ENCODE measurements around the gene PIP5K1A. TPM values are rescaled to one million over a fixed set of nuclear protein-coding genes. Genes with fewer than 3 reads are reported as not detected.

PIP5K1A gene
- total and polyA plus RNA-seq, 2 of the 8 experiments (the other 6 are each of a cell fraction or from before 2014, with no cell fraction given) = 87.5 to 105 TPM

DNA sequence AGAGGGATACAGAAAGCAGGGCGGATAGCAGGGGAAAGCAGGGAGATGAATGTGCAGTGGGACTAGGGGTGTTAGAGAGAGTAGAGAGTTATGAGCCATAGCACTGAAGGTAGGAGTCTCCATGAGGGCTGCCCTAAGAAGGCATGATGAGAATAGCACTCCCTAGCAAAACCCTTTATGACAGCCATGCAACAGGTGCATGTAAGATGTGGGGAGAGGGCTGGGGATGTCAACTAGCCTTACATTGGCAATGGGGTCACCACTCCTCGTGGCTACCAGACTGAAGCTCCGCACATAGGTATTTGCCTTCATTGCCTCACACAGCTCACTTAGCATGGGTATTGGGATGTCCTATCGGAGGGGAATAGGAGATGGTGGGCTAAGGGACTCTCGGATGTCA is 27.2 kb upstream of the PIP5K1A start:
- no peaks in the 10 kb centered on the region for H3K9me3 ChIP-seq (ENCODE audit: insufficient read depth in 2 of 2, low read depth in 1 of 2, low read length in 1 of 2)
- H2AFZ ChIP-seq (ENCODE audit: low read length) = no peak overlapping the region
- TF ChIP-seq GABPA (IDR thresholded peaks at IDR 0.05; ENCODE audit: borderline replicate concordance, insufficient read depth, low read length) (no peak), POLR2AphosphoS5 (IDR thresholded peaks at IDR 0.05; ENCODE audit: low read depth, low read length) (no peak)
- H3K36me3 ChIP-seq (ENCODE audit: control insufficient read depth in 2 of 4, insufficient read depth in 4 of 4, low read length in 3 of 4) = peaks cover 0 to 22% (median 5%) of the 10 kb centered on the region in 4 experiments; a peak in 4 of 8 replicates
- H3K79me1 ChIP-seq (ENCODE audit: low read depth, low read length) = 0 out of 2 replicates have a peak, but pooled peaks cover 3% of the 10 kb centered on the region
- H3K79me2 ChIP-seq (ENCODE audit: control insufficient read depth in 1 of 2, insufficient read depth in 2 of 2, low read length in 2 of 2) = peaks cover 0 to 11% of the 10 kb centered on the region in 2 experiments; a peak in 2 of 4 replicates
- H3K4me3 ChIP-seq (ENCODE audit: extremely low read depth in 1 of 4, insufficient read depth in 2 of 4, low read depth in 3 of 4, low read length in 4 of 4) = no peak overlapping the region
- peaks cover 7% of the 10 kb centered on the region for H3K23me2 ChIP-seq (ENCODE audit: low read depth, low read length)
- H3K4ac ChIP-seq (replicated peaks; ENCODE audit: insufficient read length, low read depth, low read length) = no peak overlapping the region
- no peak overlapping the region for H4K5ac ChIP-seq (ENCODE audit: insufficient read length, low read depth, low read length)
- H3K27ac ChIP-seq (ENCODE audit: low read depth, low read length) = no peak overlapping the region
- no peak overlapping the region for H3K4me2 ChIP-seq (ENCODE audit: insufficient read depth in 1 of 2, low read depth in 2 of 2, low read length in 2 of 2)
- no peak overlapping the region for H3K56ac ChIP-seq (replicated peaks; ENCODE audit: insufficient read length, low read depth, low read length)
- peaks cover 0 to 5% (median 3%) of the 10 kb centered on the region in 4 experiments; a peak in 4 of 7 replicates for H3K4me1 ChIP-seq (replicated peaks in 1 of 4; ENCODE audit: control insufficient read depth in 3 of 4, insufficient read depth in 4 of 4, low read length in 3 of 4)
- DNase-seq (ENCODE audit: low read depth in 1 of 2, low spot score in 2 of 2) (no peak), FAIRE-seq (no peak)
- ChIA-PET CTCF (ENCODE audit: partially characterized antibody) (interaction anchor here (0.6 to 2.1 kb wide), 5 partner anchors 9 to 195 kb away, joined by 3 to 8 read pairs (median 4); no protein-coding TSS in a partner anchor), POLR2A (ENCODE audit: partially characterized antibody) (interaction anchor here (1.0 to 2.2 kb wide), 7 partner anchors 10 to 162 kb away, joined by 3 to 9 read pairs (median 4); partner anchors contain the start of genes VPS72 and ZNF687)
- no peak overlapping the region for H3K18ac ChIP-seq (ENCODE audit: extremely low read depth, low read length)
- no peak overlapping the region for H3K9ac ChIP-seq (replicated peaks in 1 of 4; ENCODE audit: extremely low read depth in 1 of 4, low read depth in 3 of 4, low read length in 3 of 4)
- no peak overlapping the region for H2BK5ac ChIP-seq (ENCODE audit: low read depth, low read length)
- no peak overlapping the region for H3K14ac ChIP-seq (ENCODE audit: insufficient read length)
- no peak overlapping the region for H2BK20ac ChIP-seq (ENCODE audit: low read length)
- no peak overlapping the region for H2BK15ac ChIP-seq (ENCODE audit: low read length)
- H2AK5ac ChIP-seq (ENCODE audit: low read depth, low read length) = no peak overlapping the region
- no peak overlapping the region for H2BK12ac ChIP-seq (ENCODE audit: low read depth, low read length)
- H4K91ac ChIP-seq (replicated peaks; ENCODE audit: insufficient read length, low read length) = no peak overlapping the region
- H2BK120ac ChIP-seq (replicated peaks; ENCODE audit: low read depth, low read length) = no peak overlapping the region
- H3K23ac ChIP-seq (ENCODE audit: insufficient read length) = no peak overlapping the region
- no peak overlapping the region for H4K8ac ChIP-seq (ENCODE audit: extremely low read depth, insufficient read depth, low read length)
- no peaks in the 10 kb centered on the region for H3K27me3 ChIP-seq (replicated peaks in 1 of 4; ENCODE audit: control insufficient read depth in 3 of 4, extremely low read depth in 1 of 4, insufficient read depth in 3 of 4, low read length in 3 of 4)
- H4K20me1 ChIP-seq (replicated peaks in 1 of 2; ENCODE audit: control insufficient read depth in 1 of 2, insufficient read depth in 2 of 2, low read length in 2 of 2) = no peaks in the 10 kb centered on the region
- WGBS, 2 experiments (ENCODE audit: extremely low coverage in 1 of 2, insufficient coverage in 1 of 2, insufficient read length in 1 of 2, insufficient replicate concordance in 2 of 2, low coverage in 1 of 2, low lambda C conversion rate in 2 of 2, missing lambda C conversion rate in 1 of 2) = 91% methylated on average over 5 of the region's 5 CpGs; no CpG with 5 or more reads in 1 of the 2 experiments

Measured in H1 (cell line).